GM21390 (cell line): ENCODE data around the gene ALDH1B1.

ENCODE experiments used
- ATAC-seq: cut with Tn5 transposase; IDR thresholded peaks from one replicate; pipeline ENCODE4 v1.9.1; 2021; ENCODE audit not compliant: unreplicated experiment

The ALDH1B1 gene

GRCh38 chr9:38413283-38413682 is 20.8 kb downstream of the ALDH1B1 start:
- no peak for ATAC-seq

GRCh38 chr9:38414040-38414723 is 21.7 kb downstream of the ALDH1B1 start:
- no peak for ATAC-seq

GRCh38 chr9:38415856-38416255 is 23.4 kb downstream of the ALDH1B1 start:
- no peak for ATAC-seq

GRCh38 chr9:38416461-38416860 is 24.0 kb downstream of the ALDH1B1 start:
- no peak for ATAC-seq

- peak; percentile 62 for ATAC-seq
Observed at GRCh38 chr9:38417003-38417945, 24.8 kb downstream of the ALDH1B1 start.

GRCh38 chr9:38418366-38418765 is 25.9 kb downstream of the ALDH1B1 start:
- ATAC-seq = no peak

GRCh38 chr9:38419181-38419580 is 26.7 kb downstream of the ALDH1B1 start:
- ATAC-seq = no peak

- no peak for ATAC-seq
Observed at GRCh38 chr9:38421498-38422211, 29.2 kb downstream of the ALDH1B1 start.

- no peak for ATAC-seq
Observed at GRCh38 chr9:38422555-38423260, 30.2 kb downstream of the ALDH1B1 start.

- no peak for ATAC-seq
Observed at GRCh38 chr9:38423273-38423972, 30.9 kb downstream of the ALDH1B1 start.

- no peak for ATAC-seq
Observed at GRCh38 chr9:38423973-38424843, 31.7 kb downstream of the ALDH1B1 start, which contains the start of gene IGFBPL1. Gene IGFBPL1, minus strand, starts transcription at chr9:38424454. Its CDS starts 30 bp downstream, at chr9:38424424.

- no peak for ATAC-seq
Observed at GRCh38 chr9:38424918-38425317, 32.4 kb downstream of the ALDH1B1 start.

GRCh38 chr9:38428062-38428461 is 35.6 kb downstream of the ALDH1B1 start:
- ATAC-seq = no peak

- no peak for ATAC-seq
Observed at GRCh38 chr9:38431116-38431515, 38.6 kb downstream of the ALDH1B1 start.

- no peak for ATAC-seq
Observed at GRCh38 chr9:38432922-38433510, 40.5 kb downstream of the ALDH1B1 start.

- no peak for ATAC-seq
Observed at GRCh38 chr9:38434365-38434764, 41.9 kb downstream of the ALDH1B1 start.

GRCh38 chr9:38434853-38435252 is 42.4 kb downstream of the ALDH1B1 start:
- ATAC-seq = no peak

GRCh38 chr9:38435521-38435920 is 43.0 kb downstream of the ALDH1B1 start:
- ATAC-seq = no peak

GRCh38 chr9:38436708-38437107 is 44.2 kb downstream of the ALDH1B1 start:
- no peak for ATAC-seq
